WTC11 (cell line): ENCODE results near the gene FOXO3. TPM values are rescaled to one million over a fixed set of nuclear protein-coding genes. Genes with fewer than 3 reads are reported as not detected.

ENCODE experiments used
- ATAC-seq: fragments of 200-7000 bp; cut with Tn5 transposase; 2 replicates; pipeline ENCODE4 v1.10.0; 2021; ENCODE audit warnings: mild to moderate bottlenecking, moderate library complexity
- CTCF ChIA-PET: fragments of 300-600 bp; sonication (Branson Sonifier 250); formaldehyde crosslinking; loops from one replicate; lab custom pipeline; 2021; ENCODE audit warnings: antibody characterized with exemption; lab: Charles Lee
- POLR2A ChIA-PET: fragments of 350-600 bp; sonication (Branson Sonifier 250); formaldehyde crosslinking; loops from one replicate; lab custom pipeline; 2021; ENCODE audit warnings: antibody characterized with exemption; lab: Charles Lee
- DNase-seq: peaks from one replicate; pipeline ENCODE4 v3.0.0; 2021; ENCODE audit warnings: low spot score
- H3K27ac Mint-ChIP-seq: 2 replicates; pipeline ENCODE4 v1.8.0; 2021; ENCODE audit warnings: mixed read lengths
- H3K27me3 Mint-ChIP-seq: 2 replicates; pipeline ENCODE4 v1.8.0; 2021; ENCODE audit warnings: low read depth, mild to moderate bottlenecking, moderate library complexity, mixed read lengths
- H3K36me3 Mint-ChIP-seq: 2 replicates; pipeline ENCODE4 v1.8.0; 2021; ENCODE audit warnings: mixed read lengths
- H3K4me1 Mint-ChIP-seq: 2 replicates; pipeline ENCODE4 v1.8.0; 2022; ENCODE audit warnings: mixed read lengths
- H3K4me3 Mint-ChIP-seq: 2 replicates; pipeline ENCODE4 v1.8.0; 2021; ENCODE audit warnings: mild to moderate bottlenecking, moderate library complexity, mixed read lengths
- H3K9me3 Mint-ChIP-seq: 2 replicates; pipeline ENCODE4 v1.8.0; 2021; ENCODE audit warnings: mixed read lengths
- CREM ChIP-seq: sonication (generic); formaldehyde crosslinking; IDR thresholded peaks from 2 replicates; pipeline ENCODE4 v1.8.1; 2022; ENCODE audit warnings: mild to moderate bottlenecking, missing genetic modification reagents, moderate library complexity
- CTCF ChIP-seq: fragments of 200-600 bp; IDR thresholded peaks from 2 replicates; pipeline ENCODE4 v1.8.0; 2022; ENCODE audit warnings: antibody characterized with exemption
- E2F1 ChIP-seq: sonication (generic); formaldehyde crosslinking; IDR thresholded peaks from 2 replicates; pipeline ENCODE4 v1.8.0; 2022; ENCODE audit warnings: mild to moderate bottlenecking, missing genetic modification reagents
- ELF4 ChIP-seq: sonication (generic); formaldehyde crosslinking; IDR thresholded peaks from 2 replicates; pipeline ENCODE4 v1.8.1; 2022; ENCODE audit warnings: low read depth, mild to moderate bottlenecking, moderate library complexity, missing genetic modification reagents
- EMX1 ChIP-seq: fragments of 250-450 bp; sonication (Bioruptor Pico); IDR thresholded peaks from 2 replicates; pipeline ENCODE4 v1.8.0; 2021; ENCODE audit warnings: mild to moderate bottlenecking
- ESRRA ChIP-seq: sonication (generic); formaldehyde crosslinking; IDR thresholded peaks from 2 replicates; pipeline ENCODE4 v1.8.1; 2022; ENCODE audit warnings: mild to moderate bottlenecking, missing genetic modification reagents, borderline replicate concordance
- IRF1 ChIP-seq: sonication (generic); formaldehyde crosslinking; IDR thresholded peaks from 2 replicates; pipeline ENCODE4 v1.8.0; 2023; ENCODE audit warnings: missing genetic modification reagents
- JAZF1 ChIP-seq: fragments of 250-450 bp; sonication (Bioruptor Pico); IDR thresholded peaks from 2 replicates; pipeline ENCODE4 v1.9.0; 2021; ENCODE audit warnings: moderate library complexity, mild to moderate bottlenecking, inconsistent platforms
- JUN ChIP-seq: sonication (generic); formaldehyde crosslinking; IDR thresholded peaks from 2 replicates; pipeline ENCODE4 v1.8.0; 2023; ENCODE audit warnings: mild to moderate bottlenecking, missing genetic modification reagents
- NR3C1 ChIP-seq: sonication (generic); formaldehyde crosslinking; conservative IDR thresholded peaks from 2 replicates; pipeline ENCODE4 v1.8.1; 2023; ENCODE audit warnings: low read depth, mild to moderate bottlenecking, missing genetic modification reagents
- PRRX2 ChIP-seq: fragments of 250-450 bp; sonication (Bioruptor Pico); IDR thresholded peaks from 2 replicates; pipeline ENCODE4 v1.8.0; 2021; ENCODE audit warnings: mild to moderate bottlenecking
- TEAD1 ChIP-seq: sonication (generic); formaldehyde crosslinking; IDR thresholded peaks from 2 replicates; pipeline ENCODE4 v1.8.0; 2022; ENCODE audit warnings: mild to moderate bottlenecking, missing genetic modification reagents
- TEAD4 ChIP-seq: sonication (generic); formaldehyde crosslinking; IDR thresholded peaks from 2 replicates; pipeline ENCODE4 v1.8.0; 2022; ENCODE audit warnings: mild to moderate bottlenecking, missing genetic modification reagents
- ZBTB21 ChIP-seq: sonication (generic); formaldehyde crosslinking; IDR thresholded peaks from 2 replicates; pipeline ENCODE4 v1.8.1; 2023; ENCODE audit warnings: mild to moderate bottlenecking, missing genetic modification reagents, borderline replicate concordance
- ZNF138 ChIP-seq: sonication (generic); formaldehyde crosslinking; conservative IDR thresholded peaks from 2 replicates; pipeline ENCODE4 v1.8.1; 2022; ENCODE audit warnings: mild to moderate bottlenecking, moderate library complexity, missing genetic modification reagents
- ZNF416 ChIP-seq: fragments of 250-450 bp; sonication (Bioruptor Pico); IDR thresholded peaks from 2 replicates; pipeline ENCODE4 v1.9.0; 2021; ENCODE audit warnings: mild to moderate bottlenecking, inconsistent platforms
- ZNF423 ChIP-seq: fragments of 250-450 bp; sonication (Bioruptor Pico); IDR thresholded peaks from 2 replicates; pipeline ENCODE4 v2.1.2; 2022; ENCODE audit warnings: mild to moderate bottlenecking, moderate library complexity
- total RNA-seq: library from RNA; stranded (reverse); gene quantifications from 3 replicates; pipeline ENCODE4 v1.2.3, GENCODE V29; 2021
- TF ChIP-seq, protein P1 (sequence below): sonication (generic); formaldehyde crosslinking; conservative IDR thresholded peaks from 2 replicates; pipeline ENCODE4 v1.8.1; 2022; ENCODE audit warnings: mild to moderate bottlenecking, missing genetic modification reagents
- TF ChIP-seq, protein P2 (sequence below): sonication (generic); formaldehyde crosslinking; IDR thresholded peaks from 2 replicates; pipeline ENCODE4 v1.8.0; 2022; ENCODE audit warnings: mild to moderate bottlenecking, missing genetic modification reagents
- TF ChIP-seq, protein P3 (sequence below): sonication (generic); formaldehyde crosslinking; IDR thresholded peaks from 2 replicates; pipeline ENCODE4 v1.8.0; 2022; ENCODE audit warnings: mild to moderate bottlenecking, missing genetic modification reagents
- TF ChIP-seq, protein P4 (sequence below): sonication (generic); formaldehyde crosslinking; IDR thresholded peaks from 2 replicates; pipeline ENCODE4 v1.8.1; 2023; ENCODE audit warnings: mild to moderate bottlenecking, missing genetic modification reagents, moderate library complexity

Gene FOXO3
- total RNA-seq, 1 experiment from 2014 or later = 15.6 TPM

DNA sequence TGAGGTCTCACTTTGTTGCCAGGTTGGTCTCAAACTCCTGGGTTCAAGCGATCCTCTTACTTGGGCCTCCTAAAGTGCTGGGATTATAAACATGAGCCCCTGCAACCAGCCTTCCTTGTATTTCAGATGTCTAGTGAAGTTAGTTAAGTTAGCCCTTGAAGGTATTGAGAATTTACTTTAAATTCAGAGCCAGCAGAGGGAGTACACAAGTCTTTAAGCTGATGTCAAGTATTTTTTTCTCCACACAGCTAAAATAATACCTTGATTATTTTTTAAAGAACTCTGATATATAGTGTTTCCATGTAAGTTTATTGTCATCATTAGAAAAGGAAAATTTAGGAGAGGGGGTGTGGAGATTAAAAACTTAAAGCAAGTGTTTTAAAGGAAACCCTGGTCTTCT lies 9.8 kb downstream of the FOXO3 start (continued):
- TF ChIP-seq IRF1 (CRISPR knock-in tag) (no peak), TEAD1 (CRISPR knock-in tag) (no peak)
- TF ChIP-seq, protein P1, sequence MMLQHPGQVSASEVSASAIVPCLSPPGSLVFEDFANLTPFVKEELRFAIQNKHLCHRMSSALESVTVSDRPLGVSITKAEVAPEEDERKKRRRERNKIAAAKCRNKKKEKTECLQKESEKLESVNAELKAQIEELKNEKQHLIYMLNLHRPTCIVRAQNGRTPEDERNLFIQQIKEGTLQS = no peak
- TF ChIP-seq, protein P2, sequence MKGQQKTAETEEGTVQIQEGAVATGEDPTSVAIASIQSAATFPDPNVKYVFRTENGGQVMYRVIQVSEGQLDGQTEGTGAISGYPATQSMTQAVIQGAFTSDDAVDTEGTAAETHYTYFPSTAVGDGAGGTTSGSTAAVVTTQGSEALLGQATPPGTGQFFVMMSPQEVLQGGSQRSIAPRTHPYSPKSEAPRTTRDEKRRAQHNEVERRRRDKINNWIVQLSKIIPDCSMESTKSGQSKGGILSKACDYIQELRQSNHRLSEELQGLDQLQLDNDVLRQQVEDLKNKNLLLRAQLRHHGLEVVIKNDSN (CRISPR knock-in tag) = no peak
- TF ChIP-seq, all 79 proteins: peak for 0

GRCh38 chr6:108574457-108575141 lies 13.9 kb downstream of the FOXO3 start:
- no peak for DNase-seq
- no peak for TF ChIP-seq TEAD1 (CRISPR knock-in tag)
- TF ChIP-seq CREM (CRISPR knock-in tag) = no peak
- TF ChIP-seq ELF4 (CRISPR knock-in tag) = no peak
- TF ChIP-seq, protein P3, sequence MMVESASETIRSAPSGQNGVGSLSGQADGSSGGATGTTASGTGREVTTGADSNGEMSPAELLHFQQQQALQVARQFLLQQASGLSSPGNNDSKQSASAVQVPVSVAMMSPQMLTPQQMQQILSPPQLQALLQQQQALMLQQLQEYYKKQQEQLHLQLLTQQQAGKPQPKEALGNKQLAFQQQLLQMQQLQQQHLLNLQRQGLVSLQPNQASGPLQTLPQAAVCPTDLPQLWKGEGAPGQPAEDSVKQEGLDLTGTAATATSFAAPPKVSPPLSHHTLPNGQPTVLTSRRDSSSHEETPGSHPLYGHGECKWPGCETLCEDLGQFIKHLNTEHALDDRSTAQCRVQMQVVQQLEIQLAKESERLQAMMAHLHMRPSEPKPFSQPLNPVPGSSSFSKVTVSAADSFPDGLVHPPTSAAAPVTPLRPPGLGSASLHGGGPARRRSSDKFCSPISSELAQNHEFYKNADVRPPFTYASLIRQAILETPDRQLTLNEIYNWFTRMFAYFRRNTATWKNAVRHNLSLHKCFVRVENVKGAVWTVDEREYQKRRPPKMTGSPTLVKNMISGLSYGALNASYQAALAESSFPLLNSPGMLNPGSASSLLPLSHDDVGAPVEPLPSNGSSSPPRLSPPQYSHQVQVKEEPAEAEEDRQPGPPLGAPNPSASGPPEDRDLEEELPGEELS (CRISPR knock-in tag) = no peak
- no peak for TF ChIP-seq JAZF1 (CRISPR knock-in tag)
- TF ChIP-seq ESRRA = no peak
- no peak for TF ChIP-seq CTCF
- TF ChIP-seq EMX1 (CRISPR knock-in tag) = no peak
- no peak for TF ChIP-seq NR3C1 (CRISPR knock-in tag)
- TF ChIP-seq, protein P2 (CRISPR knock-in tag) = no peak
- ATAC-seq = no peak
- H3K9me3 Mint-ChIP-seq = no peaks in the 10 kb centered on the region
- ChIA-PET CTCF (interaction anchor here (0.7 kb wide), 1 partner anchor 263 kb away, joined by 3 read pairs; no protein-coding TSS in a partner anchor), POLR2A (no interaction called here)
- peaks cover 4% of the 10 kb centered on the region; the same call in 1 of the 2 replicates for H3K4me1 Mint-ChIP-seq
- H3K27ac Mint-ChIP-seq = no peak overlapping the region
- H3K27me3 Mint-ChIP-seq = no peaks in the 10 kb centered on the region
- no peak overlapping the region for H3K4me3 Mint-ChIP-seq
- H3K36me3 Mint-ChIP-seq = peaks cover 19% of the 10 kb centered on the region

GRCh38 chr6:108575905-108576494 lies 15.3 kb downstream of the FOXO3 start:
- Mint-ChIP-seq H3K27me3 (no peaks in the 10 kb centered on the region), H3K4me3 (no peak overlapping the region), H3K36me3 (peaks cover 11% of the 10 kb centered on the region)
- POLR2A ChIA-PET = no interaction called here
- no peak for ATAC-seq
- no peak for TF ChIP-seq ZNF138 (CRISPR knock-in tag)
- TF ChIP-seq CREM (CRISPR knock-in tag) = no peak
- no peak for TF ChIP-seq ZNF423
- TF ChIP-seq JUN (CRISPR knock-in tag) = no peak
- TF ChIP-seq, protein P4, sequence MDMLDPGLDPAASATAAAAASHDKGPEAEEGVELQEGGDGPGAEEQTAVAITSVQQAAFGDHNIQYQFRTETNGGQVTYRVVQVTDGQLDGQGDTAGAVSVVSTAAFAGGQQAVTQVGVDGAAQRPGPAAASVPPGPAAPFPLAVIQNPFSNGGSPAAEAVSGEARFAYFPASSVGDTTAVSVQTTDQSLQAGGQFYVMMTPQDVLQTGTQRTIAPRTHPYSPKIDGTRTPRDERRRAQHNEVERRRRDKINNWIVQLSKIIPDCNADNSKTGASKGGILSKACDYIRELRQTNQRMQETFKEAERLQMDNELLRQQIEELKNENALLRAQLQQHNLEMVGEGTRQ (CRISPR knock-in tag) = no peak
- TF ChIP-seq TEAD4 (CRISPR knock-in tag) = no peak
- TF ChIP-seq E2F1 (CRISPR knock-in tag) = no peak
- no peak for TF ChIP-seq ZNF416 (CRISPR knock-in tag)
- TF ChIP-seq ZBTB21 (CRISPR knock-in tag) = no peak
- TF ChIP-seq PRRX2 (CRISPR knock-in tag) = no peak
- TF ChIP-seq, all 79 proteins: peak for 0
- Mint-ChIP-seq H3K27ac (no peak overlapping the region), H3K4me1 (peaks cover 9% of the 10 kb centered on the region), H3K9me3 (no peaks in the 10 kb centered on the region)
- CTCF ChIA-PET = no interaction called here
- no peak for DNase-seq
